Ishikawa (cell line): Measurements from ENCODE around the gene ARHGAP8.
A peak's percentile ranks its signal among the peaks of the same experiment; 100 is the strongest.

ENCODE experiments used
- CEBPB ChIP-seq: IDR thresholded peaks from 2 replicates; pipeline ENCODE4 v1.6.1; 2012
- CREB1 ChIP-seq: IDR thresholded peaks from 2 replicates; pipeline ENCODE4 v1.6.1; 2012; ENCODE audit warnings: low read depth
- EGR1 ChIP-seq: IDR thresholded peaks from 2 replicates; pipeline ENCODE4 v1.6.1; 2012
- EP300 ChIP-seq: IDR thresholded peaks from 2 replicates; pipeline ENCODE4 v1.6.1; 2012; ENCODE audit warnings: borderline replicate concordance
- FOXM1 ChIP-seq: IDR thresholded peaks from 2 replicates; pipeline ENCODE4 v1.6.1; 2012; ENCODE audit warnings: low read depth, borderline replicate concordance
- NFIC ChIP-seq: IDR thresholded peaks from 2 replicates; pipeline ENCODE4 v1.6.1; 2012
- RAD21 ChIP-seq: IDR thresholded peaks from 2 replicates; pipeline ENCODE4 v1.6.1; 2012; ENCODE audit warnings: low read depth
- REST ChIP-seq: IDR thresholded peaks from 2 replicates; pipeline ENCODE4 v1.6.1; 2012; ENCODE audit warnings: low read depth, mild to moderate bottlenecking
- TAF1 ChIP-seq: IDR thresholded peaks from 2 replicates; pipeline ENCODE4 v1.6.1; 2012; ENCODE audit warnings: low read depth, mild to moderate bottlenecking
- TCF12 ChIP-seq: IDR thresholded peaks from 2 replicates; pipeline ENCODE4 v1.6.1; 2012; ENCODE audit warnings: low read depth
- TEAD4 ChIP-seq: IDR thresholded peaks from 2 replicates; pipeline ENCODE4 v1.6.1; 2012
- USF1 ChIP-seq: IDR thresholded peaks from 2 replicates; pipeline ENCODE4 v1.6.1; 2012
- YY1 ChIP-seq: IDR thresholded peaks from 2 replicates; pipeline ENCODE4 v1.6.1; 2012; ENCODE audit warnings: low read depth
- ZBTB7A ChIP-seq: IDR thresholded peaks from 2 replicates; pipeline ENCODE4 v1.6.1; 2012; ENCODE audit warnings: low read depth
- TF ChIP-seq, protein P1 (sequence below): IDR thresholded peaks from 2 replicates; pipeline ENCODE4 v1.6.1; 2012

The ARHGAP8 gene

DNA sequence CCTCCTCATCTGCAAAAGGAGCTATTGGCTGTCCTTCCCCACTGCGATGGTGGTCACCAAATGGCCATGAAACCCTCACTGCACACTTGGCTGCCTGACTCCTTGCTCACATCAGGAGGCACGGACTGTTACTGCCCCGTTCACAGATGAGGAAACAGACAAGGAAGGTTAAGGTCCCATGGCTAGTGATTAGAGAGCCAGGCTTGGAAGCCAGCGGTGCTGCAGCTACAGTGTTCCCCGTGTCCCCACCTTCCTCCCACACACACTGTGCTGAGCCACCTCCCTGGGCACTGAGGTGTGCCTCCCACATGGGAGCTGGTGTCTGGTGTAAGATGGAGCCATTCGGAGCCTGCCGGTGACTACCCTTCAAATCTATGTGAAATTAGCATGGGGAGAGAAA, 2.6 kb downstream of the ARHGAP8 start:
- TF ChIP-seq EGR1, result peak; percentile 54; the same call in 1 of the 2 replicates
- TF ChIP-seq, protein P1, sequence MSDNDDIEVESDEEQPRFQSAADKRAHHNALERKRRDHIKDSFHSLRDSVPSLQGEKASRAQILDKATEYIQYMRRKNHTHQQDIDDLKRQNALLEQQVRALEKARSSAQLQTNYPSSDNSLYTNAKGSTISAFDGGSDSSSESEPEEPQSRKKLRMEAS, result no peak

DNA sequence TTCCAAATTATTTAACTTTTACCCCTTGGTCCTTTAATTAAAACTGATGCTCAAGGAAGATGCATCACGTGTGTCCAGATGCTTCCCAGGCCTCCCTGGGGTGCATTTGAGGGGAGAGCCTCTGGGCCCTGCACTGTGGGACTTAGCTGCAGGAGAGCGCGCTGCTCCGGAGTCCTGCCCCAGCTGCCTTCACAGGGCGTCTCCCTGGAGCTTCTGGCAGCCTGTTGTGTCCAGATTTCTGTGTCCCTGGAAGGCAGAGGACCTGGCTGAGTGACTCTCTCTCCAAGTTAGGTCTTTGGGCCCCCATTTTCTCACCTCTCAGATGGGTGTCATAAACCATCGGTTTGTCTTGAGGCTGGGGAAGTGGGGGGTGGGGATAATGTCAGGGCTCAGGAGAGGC, 3.0 kb downstream of the ARHGAP8 start:
- TF ChIP-seq YY1, result no peak
- TF ChIP-seq TEAD4, result no peak
- no peak for TF ChIP-seq TCF12
- TF ChIP-seq RAD21, result no peak
- TF ChIP-seq USF1, result no peak
- no peak for TF ChIP-seq EGR1
- no peak for TF ChIP-seq CREB1
- TF ChIP-seq TAF1, result no peak
- TF ChIP-seq FOXM1, result no peak
- no peak for TF ChIP-seq CEBPB
- no peak for TF ChIP-seq ZBTB7A
- TF ChIP-seq, protein P1, result no peak
- no peak for TF ChIP-seq EP300
- no peak for TF ChIP-seq REST
- no peak for TF ChIP-seq NFIC

- TF ChIP-seq RAD21 (peak; percentile 31; the same call in 1 of the 2 replicates), NFIC (peak; percentile 66; the same call in 1 of the 2 replicates), YY1 (no peak; the same call in 1 of the 2 replicates), EGR1 (no peak), REST (peak; percentile 28; the same call in 1 of the 2 replicates), USF1 (no peak), TCF12 (peak; percentile 89), EP300 (peak; percentile 76; the same call in 1 of the 2 replicates), ZBTB7A (no peak), TEAD4 (peak; percentile 93), CEBPB (no peak), TAF1 (peak; percentile 44; the same call in 1 of the 2 replicates)
- TF ChIP-seq, protein P1, result peak; percentile 68
Measured at GRCh38 chr22:44755956-44756361, 3.6 kb downstream of the ARHGAP8 start.

DNA sequence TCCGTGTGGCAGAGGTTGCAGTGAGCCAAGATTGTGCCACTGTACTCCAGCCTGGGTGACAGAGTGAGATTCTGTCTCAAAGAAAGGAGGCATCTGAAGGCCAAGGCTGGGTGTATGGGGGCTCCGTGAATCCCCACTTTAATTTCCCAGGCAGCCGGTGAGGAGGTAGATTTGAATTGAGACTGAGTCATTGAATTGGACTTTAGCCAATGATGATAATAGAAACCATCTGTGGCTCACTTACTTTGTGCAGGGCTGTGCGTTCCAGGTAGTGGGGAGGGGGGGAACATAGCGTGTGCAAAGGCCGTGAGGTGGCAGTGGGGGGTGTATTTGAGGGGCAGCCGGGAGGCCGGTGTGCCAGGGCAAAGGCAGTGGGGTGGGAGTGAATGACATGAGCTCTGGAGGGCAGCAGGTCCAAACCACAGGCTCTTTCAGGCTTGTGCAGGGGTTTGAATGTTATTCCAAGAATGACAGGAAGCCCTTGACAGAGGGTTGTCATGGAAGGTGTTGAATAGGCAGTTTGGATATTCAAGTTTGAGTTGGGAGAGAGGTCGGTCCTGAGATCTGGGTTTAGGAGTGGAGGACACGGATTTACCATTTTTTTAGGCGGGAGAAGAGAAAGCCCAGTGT, 6.1 kb downstream of the ARHGAP8 start:
- TF ChIP-seq USF1 (no peak), CREB1 (no peak), TEAD4 (no peak), REST (no peak), RAD21 (no peak), TAF1 (no peak), CEBPB (no peak), FOXM1 (no peak), TCF12 (0 out of 2 replicates have a peak, but pooled peaks have one; percentile 35), EP300 (no peak), YY1 (no peak), NFIC (peak; percentile 75), EGR1 (no peak)
- TF ChIP-seq, protein P1, result no peak
